Measurements from ENCODE around the gene RAX. TPM values are rescaled to one million over a fixed set of nuclear protein-coding genes. Genes with fewer than 3 reads are reported as not detected.
A peak's percentile ranks its signal among the peaks of the same experiment; 100 is the strongest.

The RAX gene
- total and polyA plus RNA-seq, 8 donors = not detected

DNA sequence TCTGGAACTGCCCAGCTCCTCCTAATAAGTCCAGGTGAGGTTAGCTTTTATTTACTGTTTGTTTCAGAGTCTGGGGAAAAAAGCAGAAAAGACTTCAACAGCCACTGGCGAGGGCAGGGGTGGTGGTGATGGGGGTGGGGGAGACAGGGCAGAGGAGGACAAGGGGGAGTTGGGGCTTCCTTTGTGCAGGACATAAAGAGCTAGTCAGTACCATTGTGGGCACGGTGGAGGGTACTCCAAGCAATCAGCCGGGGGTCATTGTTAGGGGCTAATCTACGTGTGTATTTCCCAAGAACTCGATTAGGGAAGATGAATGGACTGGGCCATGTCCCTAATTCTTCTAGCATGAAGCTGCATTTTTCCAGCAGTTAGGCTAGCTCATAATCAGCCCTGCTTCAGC lies 2.8 kb upstream of the RAX start:
- H3K4me1 ChIP-seq = peaks cover 0 to 3% (median 0%) of the 10 kb centered on the region in 3 donors
- H3K9me3 ChIP-seq = no peaks in the 10 kb centered on the region
- FAIRE-seq (no peak), ATAC-seq (no peak), DNase-seq (no peak)
- H3K4me3 ChIP-seq = no peak overlapping the region
- H3K36me3 ChIP-seq = no peaks in the 10 kb centered on the region
- TF ChIP-seq, protein P1, sequence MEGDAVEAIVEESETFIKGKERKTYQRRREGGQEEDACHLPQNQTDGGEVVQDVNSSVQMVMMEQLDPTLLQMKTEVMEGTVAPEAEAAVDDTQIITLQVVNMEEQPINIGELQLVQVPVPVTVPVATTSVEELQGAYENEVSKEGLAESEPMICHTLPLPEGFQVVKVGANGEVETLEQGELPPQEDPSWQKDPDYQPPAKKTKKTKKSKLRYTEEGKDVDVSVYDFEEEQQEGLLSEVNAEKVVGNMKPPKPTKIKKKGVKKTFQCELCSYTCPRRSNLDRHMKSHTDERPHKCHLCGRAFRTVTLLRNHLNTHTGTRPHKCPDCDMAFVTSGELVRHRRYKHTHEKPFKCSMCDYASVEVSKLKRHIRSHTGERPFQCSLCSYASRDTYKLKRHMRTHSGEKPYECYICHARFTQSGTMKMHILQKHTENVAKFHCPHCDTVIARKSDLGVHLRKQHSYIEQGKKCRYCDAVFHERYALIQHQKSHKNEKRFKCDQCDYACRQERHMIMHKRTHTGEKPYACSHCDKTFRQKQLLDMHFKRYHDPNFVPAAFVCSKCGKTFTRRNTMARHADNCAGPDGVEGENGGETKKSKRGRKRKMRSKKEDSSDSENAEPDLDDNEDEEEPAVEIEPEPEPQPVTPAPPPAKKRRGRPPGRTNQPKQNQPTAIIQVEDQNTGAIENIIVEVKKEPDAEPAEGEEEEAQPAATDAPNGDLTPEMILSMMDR (IDR thresholded peaks at IDR 0.05) = no peak
- H3K27me3 ChIP-seq = peaks cover 0 to 32% (median 6%) of the 10 kb centered on the region in 4 donors
- WGBS, 2 donors = 50% methylated on average over 5 of the region's 5 CpGs
- intact Hi-C loops (cut with DNase I) = no loop called here
- H3K27ac ChIP-seq = no peak overlapping the region

DNA sequence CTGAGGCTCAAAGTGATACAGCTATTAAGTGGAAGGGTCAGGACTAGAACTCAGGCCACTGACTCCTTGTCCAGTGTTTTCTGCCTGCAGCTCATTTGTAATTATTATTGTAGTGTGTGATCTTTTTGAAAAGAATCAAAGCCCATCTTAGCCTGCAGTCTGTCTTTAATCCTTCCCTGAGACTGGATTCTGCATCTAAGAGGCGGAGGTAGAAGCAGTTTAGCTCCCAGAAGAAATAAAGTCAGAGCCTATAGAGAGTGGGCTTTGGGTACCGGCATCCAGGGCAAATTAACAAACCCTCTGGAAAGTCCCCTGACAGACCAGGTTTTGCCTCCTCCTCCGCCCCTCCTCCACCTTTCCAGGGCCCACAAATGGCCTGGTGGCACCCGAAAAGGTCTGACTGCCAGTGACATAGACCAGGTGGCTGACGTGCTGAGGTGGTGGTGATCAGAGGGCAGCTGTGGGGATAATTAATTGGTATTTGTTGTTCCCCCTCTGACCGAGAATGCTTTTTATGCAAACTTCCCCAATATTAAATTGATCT lies 2.2 kb upstream of the RAX start:
- WGBS, 2 donors = 45 to 56% methylated on average over 6 of the region's 6 CpGs
- TF ChIP-seq, protein P1 (IDR thresholded peaks at IDR 0.05) = no peak

GRCh38 chr18:59274533-59274928 lies 1.3 kb upstream of the RAX start:
- peaks cover 3 to 48% (median 6%) of the 10 kb centered on the region in 4 donors for H3K27me3 ChIP-seq
- no peak for DNase-seq
- no peak overlapping the region for H3K4me3 ChIP-seq
- no peaks in the 10 kb centered on the region for H3K36me3 ChIP-seq
- intact Hi-C loops (cut with DNase I) = no loop called here
- no peak for ATAC-seq
- 34 to 35% methylated on average over 18 of the region's 18 CpGs for WGBS, 2 donors
- no peak for FAIRE-seq
- no peak overlapping the region for H3K27ac ChIP-seq
- TF ChIP-seq, protein P1 (IDR thresholded peaks at IDR 0.05) = no peak
- peaks cover 0 to 3% (median 0%) of the 10 kb centered on the region in 3 donors for H3K4me1 ChIP-seq
- H3K9me3 ChIP-seq = no peaks in the 10 kb centered on the region

More for the DNA sequence above, 2.2 kb upstream of the RAX start:
- no peak for ATAC-seq
- no peaks in the 10 kb centered on the region for H3K9me3 ChIP-seq
- H3K36me3 ChIP-seq = no peaks in the 10 kb centered on the region
- peaks cover 0 to 38% (median 5%) of the 10 kb centered on the region in 4 donors for H3K27me3 ChIP-seq
- no peak overlapping the region for H3K27ac ChIP-seq
- FAIRE-seq = no peak
- no peak overlapping the region for H3K4me3 ChIP-seq
- H3K4me1 ChIP-seq = peaks cover 0 to 3% (median 0%) of the 10 kb centered on the region in 3 donors
- intact Hi-C loops (cut with DNase I) = no loop called here
- no peak for DNase-seq

DNA sequence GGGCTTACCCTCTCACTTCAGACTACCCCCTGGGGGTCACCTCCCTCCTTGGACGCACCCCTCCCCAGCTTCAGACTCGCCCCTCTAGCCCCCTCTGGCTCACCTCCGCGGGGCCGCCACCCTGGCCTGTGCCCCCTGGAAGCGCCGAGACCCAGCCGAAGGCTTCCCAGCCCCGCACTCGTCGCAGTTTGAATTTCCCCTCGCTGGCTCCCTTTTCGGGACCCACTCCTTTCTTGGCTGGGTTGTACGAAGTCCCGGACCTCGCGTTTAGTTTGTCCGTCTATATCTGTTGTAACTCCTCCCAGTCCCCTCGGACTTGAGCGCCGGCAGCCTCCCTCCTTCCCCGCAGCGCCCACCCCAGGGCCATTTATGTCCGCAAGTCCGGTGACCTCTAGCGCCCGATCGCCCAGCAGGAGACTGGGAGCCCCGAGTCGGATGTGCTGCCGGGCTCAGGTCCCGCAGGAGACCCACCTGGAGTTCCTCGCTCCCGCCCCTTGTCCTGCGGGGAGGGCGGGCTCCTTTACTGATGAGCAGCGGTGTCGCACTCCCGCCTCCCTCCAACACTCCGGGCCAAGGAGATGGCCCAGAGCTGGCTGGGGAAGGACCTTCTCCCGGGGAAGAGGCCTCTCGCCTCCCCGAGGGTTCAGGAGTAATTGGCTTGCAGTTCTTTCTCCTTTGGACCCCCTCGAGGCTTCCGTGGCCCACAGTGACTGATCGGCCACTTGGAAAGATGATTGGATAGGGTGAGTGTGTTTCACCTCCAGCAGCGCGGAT lies 692 bp upstream of the RAX start:
- FAIRE-seq (no peak), DNase-seq (peak in 1 of 6 donors; percentile 71), ATAC-seq (no peak)
- H3K4me3 ChIP-seq = peak overlapping the region in 1 of 4 donors; percentile 32
- peaks cover 0 to 3% (median 0%) of the 10 kb centered on the region in 3 donors for H3K4me1 ChIP-seq
- TF ChIP-seq, protein P1 (IDR thresholded peaks at IDR 0.05) = no peak
- intact Hi-C loops (cut with DNase I) = no loop called here
- no peaks in the 10 kb centered on the region for H3K9me3 ChIP-seq
- 9 to 10% methylated on average over 47 to 48 of the region's 48 CpGs for WGBS, 2 donors
- H3K27me3 ChIP-seq = peaks cover 3 to 51% (median 7%) of the 10 kb centered on the region in 4 donors
- no peaks in the 10 kb centered on the region for H3K36me3 ChIP-seq
- no peak overlapping the region for H3K27ac ChIP-seq
